HG03159 (cell line): ENCODE measurements around the gene CTNNA1.

ENCODE experiments used
- ATAC-seq: cut with Tn5 transposase; IDR thresholded peaks from one replicate; pipeline ENCODE4 v1.9.1; 2021; ENCODE audit warnings: mild to moderate bottlenecking, moderate library complexity; ENCODE audit not compliant: unreplicated experiment

CTNNA1 gene

GRCh38 chr5:138981586-138981985, 228.4 kb downstream of the CTNNA1 start:
- no peak for ATAC-seq

GRCh38 chr5:138983984-138984383, 230.8 kb downstream of the CTNNA1 start:
- ATAC-seq, result no peak
